PFSK-1 (cell line): ENCODE results near the gene RALGPS1.

Experiments used
- FOXP2 ChIP-seq: optimal IDR thresholded peaks from 2 replicates; pipeline ENCODE3; 2011; ENCODE audit warnings: borderline replicate concordance, control low read depth, inconsistent platforms; ENCODE audit not compliant: insufficient read depth; ENCODE audit errors: extremely low read length, extremely low read depth
- POLR2AphosphoS5 ChIP-seq: IDR thresholded peaks from 2 replicates; pipeline ENCODE4 v1.6.1; 2012; ENCODE audit warnings: low read depth, mild to moderate bottlenecking, control low read depth, low read length, moderate library complexity
- SIN3A ChIP-seq: IDR thresholded peaks from 2 replicates; pipeline ENCODE4 v1.6.1; 2012; ENCODE audit warnings: mild to moderate bottlenecking, low read length, moderate library complexity, borderline replicate concordance; ENCODE audit not compliant: insufficient read depth
- TAF1 ChIP-seq: IDR thresholded peaks from 2 replicates; pipeline ENCODE4 v1.6.1; 2012; ENCODE audit warnings: low read length, control low read depth, borderline replicate concordance; ENCODE audit not compliant: insufficient read depth
- TF ChIP-seq, protein P1 (sequence below), 2 experiments: IDR thresholded peaks; 2 replicates each; pipeline versions ENCODE4 v1.6.1 to v1.8.0; 2011 to 2012; ENCODE audit warnings: low read depth in 2 of 2, low read length in 2 of 2, control low read depth in 1 of 2, inconsistent platforms in 1 of 2, mild to moderate bottlenecking in 1 of 2, moderate library complexity in 1 of 2; ENCODE audit not compliant: insufficient read depth in 1 of 2

The RALGPS1 gene

DNA sequence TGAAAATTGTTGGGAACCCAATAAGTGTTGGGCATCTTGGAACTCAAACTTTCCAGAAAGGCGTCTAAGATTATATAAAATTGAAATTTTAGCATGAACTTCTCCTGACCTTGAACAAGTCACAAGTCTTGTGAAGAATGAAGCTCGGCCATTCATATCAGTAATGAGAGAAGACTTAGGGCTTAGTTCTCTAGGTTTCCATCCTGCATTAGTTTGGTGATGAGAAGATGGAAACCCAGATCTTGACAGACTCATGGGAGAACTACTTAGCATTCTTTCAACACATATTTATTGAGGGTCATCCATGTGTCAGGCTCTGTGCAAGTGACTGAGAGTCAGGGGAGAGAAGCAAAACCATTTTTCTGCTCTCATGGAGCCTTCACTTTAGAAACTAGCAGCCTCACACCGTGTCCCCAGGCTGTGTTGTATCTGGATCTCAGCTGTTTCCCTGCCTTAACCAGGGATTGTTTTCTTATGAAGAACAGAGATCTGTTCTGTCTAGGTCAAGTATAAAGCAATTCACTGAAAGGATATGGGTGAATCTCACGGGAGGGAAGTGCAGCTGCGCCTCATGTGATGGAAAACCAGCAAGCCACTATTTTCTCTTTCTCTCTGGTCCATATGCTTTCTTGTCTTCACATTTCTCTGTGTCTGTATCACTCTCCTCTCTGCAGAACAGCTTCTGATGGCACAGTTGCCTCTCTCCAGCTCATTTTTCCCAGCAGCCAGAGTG is 353.4 kb downstream of the RALGPS1 start:
- no peak for TF ChIP-seq POLR2AphosphoS5
- TF ChIP-seq FOXP2, result no peak
- TF ChIP-seq SIN3A, result no peak
- TF ChIP-seq, protein P1, sequence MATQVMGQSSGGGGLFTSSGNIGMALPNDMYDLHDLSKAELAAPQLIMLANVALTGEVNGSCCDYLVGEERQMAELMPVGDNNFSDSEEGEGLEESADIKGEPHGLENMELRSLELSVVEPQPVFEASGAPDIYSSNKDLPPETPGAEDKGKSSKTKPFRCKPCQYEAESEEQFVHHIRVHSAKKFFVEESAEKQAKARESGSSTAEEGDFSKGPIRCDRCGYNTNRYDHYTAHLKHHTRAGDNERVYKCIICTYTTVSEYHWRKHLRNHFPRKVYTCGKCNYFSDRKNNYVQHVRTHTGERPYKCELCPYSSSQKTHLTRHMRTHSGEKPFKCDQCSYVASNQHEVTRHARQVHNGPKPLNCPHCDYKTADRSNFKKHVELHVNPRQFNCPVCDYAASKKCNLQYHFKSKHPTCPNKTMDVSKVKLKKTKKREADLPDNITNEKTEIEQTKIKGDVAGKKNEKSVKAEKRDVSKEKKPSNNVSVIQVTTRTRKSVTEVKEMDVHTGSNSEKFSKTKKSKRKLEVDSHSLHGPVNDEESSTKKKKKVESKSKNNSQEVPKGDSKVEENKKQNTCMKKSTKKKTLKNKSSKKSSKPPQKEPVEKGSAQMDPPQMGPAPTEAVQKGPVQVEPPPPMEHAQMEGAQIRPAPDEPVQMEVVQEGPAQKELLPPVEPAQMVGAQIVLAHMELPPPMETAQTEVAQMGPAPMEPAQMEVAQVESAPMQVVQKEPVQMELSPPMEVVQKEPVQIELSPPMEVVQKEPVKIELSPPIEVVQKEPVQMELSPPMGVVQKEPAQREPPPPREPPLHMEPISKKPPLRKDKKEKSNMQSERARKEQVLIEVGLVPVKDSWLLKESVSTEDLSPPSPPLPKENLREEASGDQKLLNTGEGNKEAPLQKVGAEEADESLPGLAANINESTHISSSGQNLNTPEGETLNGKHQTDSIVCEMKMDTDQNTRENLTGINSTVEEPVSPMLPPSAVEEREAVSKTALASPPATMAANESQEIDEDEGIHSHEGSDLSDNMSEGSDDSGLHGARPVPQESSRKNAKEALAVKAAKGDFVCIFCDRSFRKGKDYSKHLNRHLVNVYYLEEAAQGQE (IDR thresholded peaks at IDR 0.05; ENCODE audit: insufficient read depth in 1 of 2, low read depth in 2 of 2, low read length in 2 of 2), result no peak
- TF ChIP-seq TAF1, result no peak

DNA sequence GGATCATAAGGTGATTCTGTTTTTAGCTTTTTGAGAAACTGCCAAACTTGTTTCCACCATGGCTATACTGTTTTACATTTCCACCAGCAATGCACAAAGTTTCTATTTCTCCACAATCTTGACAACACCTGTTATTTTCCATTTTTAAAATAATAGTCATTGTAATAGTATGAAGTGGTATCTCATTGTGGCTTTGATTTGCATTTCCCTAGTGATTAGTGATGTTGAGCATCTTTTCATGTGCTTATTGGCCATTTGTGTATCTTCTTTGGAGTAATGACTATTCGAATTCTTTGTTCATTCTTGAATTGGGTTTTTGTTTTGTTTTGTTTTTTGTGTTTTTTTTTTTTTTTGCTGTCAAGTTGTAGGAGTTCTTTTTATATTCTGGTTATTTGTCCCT is 354.9 kb downstream of the RALGPS1 start:
- TF ChIP-seq POLR2AphosphoS5 (no peak), FOXP2 (no peak), SIN3A (no peak), TAF1 (no peak)
- TF ChIP-seq, protein P1 (IDR thresholded peaks at IDR 0.05; ENCODE audit: insufficient read depth in 1 of 2, low read depth in 2 of 2, low read length in 2 of 2), result no peak
